Immature natural killer cell (primary cell): ENCODE data around the gene ABCB9. TPM values are rescaled to one million over a fixed set of nuclear protein-coding genes. Genes with fewer than 3 reads are reported as not detected.
"Not testable (repeated sequence)": the region's sequence is repeated elsewhere in the genome, so short reads cannot be mapped to it uniquely, and the experiment has no call there.

Experiments used
- DNase-seq, 3 donors: peaks; one replicate each; pipeline ENCODE4 v3.0.0; 2022; ENCODE audit warnings: mixed read lengths in 1 of 3
- H3K27ac Mint-ChIP-seq, 6 donors: one replicate each; pipeline ENCODE4 v1.8.0; 2020; ENCODE audit warnings: mixed read lengths in 6 of 6, mild to moderate bottlenecking in 5 of 6, inconsistent platforms in 4 of 6, moderate library complexity in 3 of 6
- H3K27me3 Mint-ChIP-seq, 3 donors: one replicate each; pipeline ENCODE4 v1.8.0; 2020 to 2021; ENCODE audit warnings: low read depth in 3 of 3, mild to moderate bottlenecking in 3 of 3, mixed read lengths in 3 of 3, moderate library complexity in 3 of 3, inconsistent platforms in 1 of 3
- H3K36me3 Mint-ChIP-seq, 3 donors: one replicate each; pipeline ENCODE4 v1.8.0; 2020; ENCODE audit warnings: mixed read lengths in 3 of 3, inconsistent platforms in 2 of 3, mild to moderate bottlenecking in 2 of 3
- H3K4me1 Mint-ChIP-seq, 2 donors: one replicate each; pipeline ENCODE4 v1.8.0; 2020; ENCODE audit warnings: inconsistent platforms in 2 of 2, mild to moderate bottlenecking in 2 of 2, mixed read lengths in 2 of 2, moderate library complexity in 1 of 2
- H3K4me3 Mint-ChIP-seq, 5 donors: one replicate each; pipeline ENCODE4 v1.8.0; 2020; ENCODE audit warnings: mild to moderate bottlenecking in 5 of 5, mixed read lengths in 5 of 5, inconsistent platforms in 3 of 5, moderate library complexity in 3 of 5
- H3K9me3 Mint-ChIP-seq, 6 donors: one replicate each; pipeline ENCODE4 v1.8.0; 2020; ENCODE audit warnings: mild to moderate bottlenecking in 6 of 6, mixed read lengths in 6 of 6, inconsistent platforms in 4 of 6, moderate library complexity in 3 of 6
- polyA plus RNA-seq, 3 donors: library from polyadenylated mRNA; unstranded; fragments of 300-500 nt; fragmentation: Illumina TruSeq; gene quantifications; one replicate each; pipeline ENCODE4 v1.2.3, GENCODE V29; 2021

Gene ABCB9
- under 1 TPM in 2 of 3 donors, not detected in 1; 0.31 to 0.44 TPM for polyA plus RNA-seq

DNA sequence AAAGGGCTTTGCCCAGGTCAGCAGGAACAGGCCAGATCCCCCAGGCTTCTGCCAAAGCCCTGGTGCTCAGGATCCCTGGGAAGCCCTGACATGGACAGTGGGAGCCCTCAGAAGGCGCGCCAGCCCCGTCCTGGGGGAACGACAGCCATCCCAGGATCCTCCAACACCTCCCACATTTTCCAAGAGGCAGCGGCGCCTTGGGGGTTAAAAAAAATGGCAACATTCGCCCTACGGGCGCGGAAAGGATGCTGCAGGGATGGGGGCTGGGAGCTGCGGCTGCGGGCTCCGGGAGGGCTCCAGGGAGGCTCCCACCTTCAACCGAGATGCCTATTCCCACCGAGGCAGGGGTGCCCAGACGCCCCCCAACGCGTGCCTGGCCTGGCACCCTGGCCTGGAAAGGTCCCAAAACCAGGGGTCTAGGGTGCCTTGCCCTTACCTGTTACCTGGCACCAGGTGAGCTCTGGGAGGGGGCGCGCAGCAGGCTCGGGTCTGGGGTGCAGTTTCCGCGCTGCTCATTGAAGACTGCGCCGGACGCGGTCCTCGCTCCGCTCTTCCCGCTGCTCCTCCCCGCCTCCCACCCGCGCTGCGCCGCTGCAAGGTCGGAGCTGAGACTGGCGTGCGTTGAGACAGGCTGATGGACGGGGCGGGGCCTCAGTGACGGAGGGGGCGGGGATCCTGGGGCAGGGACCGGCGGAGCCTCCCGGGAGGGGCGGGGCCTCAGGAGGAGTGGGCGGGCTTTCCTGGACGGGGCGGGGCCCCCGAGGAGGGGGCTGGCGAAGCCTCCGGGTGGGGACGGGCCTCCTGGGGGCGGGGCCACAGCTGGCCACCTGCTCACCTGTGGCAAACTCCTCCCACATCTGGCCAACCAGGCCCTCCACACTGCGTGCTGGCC lies at the start of gene ABCB9:
TSS of gene ABCB9 (minus strand) at position 613 of the 892 bp plus-strand sequence. CDS start 6,228 bp downstream, outside the sequence.
- Mint-ChIP-seq H3K27ac (peak within 1 kb of the TSS in 4 of 6 donors; percentile 2 to 80 (median 74)), H3K4me3 (peak within 1 kb of the TSS; percentile 62 to 78 (median 68)), H3K4me1 (peaks cover 6 to 11% of the 10 kb centered on the region in 2 donors), H3K9me3 (no peaks in the 10 kb centered on the region), H3K27me3 (no peaks in the 10 kb centered on the region), H3K36me3 (no peaks in the 10 kb centered on the region)
- peak; percentile 83 to 87 (median 85) for DNase-seq

GRCh38 chr12:123014473-123014872 lies 48.2 kb upstream of the ABCB9 start:
- not testable (repeated sequence) for H3K4me3 Mint-ChIP-seq, H3K36me3 Mint-ChIP-seq, DNase-seq, H3K27ac Mint-ChIP-seq, H3K27me3 Mint-ChIP-seq, H3K9me3 Mint-ChIP-seq
- H3K4me1 Mint-ChIP-seq = peaks cover 14 to 26% of the 10 kb centered on the region in 2 donors

DNA sequence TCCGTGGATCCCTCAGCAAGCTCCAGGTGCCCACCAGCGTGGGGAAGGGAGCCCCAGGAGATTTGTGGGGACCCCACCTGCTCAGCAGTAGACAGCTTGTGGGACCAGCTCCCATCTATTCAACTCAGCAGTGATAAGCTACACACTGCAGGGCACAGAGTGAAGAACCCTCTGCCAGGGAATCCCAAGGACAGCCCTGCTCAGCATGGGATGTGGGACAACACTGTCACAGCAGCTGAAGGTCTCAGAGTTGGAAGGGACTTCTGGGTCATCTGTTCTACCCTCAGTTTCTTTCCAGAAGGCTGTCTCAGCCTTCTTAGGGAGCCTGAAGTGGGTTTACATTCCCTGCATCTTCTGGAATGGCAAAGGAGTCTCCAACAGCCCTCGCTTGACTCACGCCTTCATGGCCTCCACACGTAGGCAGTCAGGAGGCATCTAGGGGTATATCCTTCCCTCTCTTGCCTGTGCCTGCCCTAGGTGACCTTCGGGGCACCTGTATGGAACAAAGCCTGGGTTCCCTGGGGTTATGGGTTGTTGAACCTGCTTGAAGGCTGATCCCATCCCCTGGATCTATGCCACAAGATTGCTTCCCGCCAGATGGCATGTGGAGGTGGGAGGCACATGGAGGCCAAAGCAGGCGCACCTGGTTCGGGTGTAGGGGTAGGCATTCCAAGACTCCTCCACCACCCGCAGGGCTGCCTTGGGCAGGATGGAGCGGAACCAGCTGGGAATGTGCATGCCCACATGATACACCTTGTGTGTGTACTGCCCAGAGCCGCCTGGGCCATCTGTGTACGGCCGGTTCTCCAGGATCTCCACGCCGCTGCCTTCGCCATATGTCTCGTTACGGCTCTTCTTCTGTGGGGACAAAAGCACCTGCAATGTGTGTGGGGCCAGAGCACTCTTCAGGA lies 47.2 kb upstream of the ABCB9 start:
- no peak overlapping the region for H3K27ac Mint-ChIP-seq
- H3K4me3 Mint-ChIP-seq = no peak overlapping the region
- peaks cover 0 to 10% (median 4%) of the 10 kb centered on the region in 3 donors for H3K36me3 Mint-ChIP-seq
- no peaks in the 10 kb centered on the region for H3K27me3 Mint-ChIP-seq
- DNase-seq = no peak
- H3K9me3 Mint-ChIP-seq = no peaks in the 10 kb centered on the region
- peaks cover 8 to 20% of the 10 kb centered on the region in 2 donors for H3K4me1 Mint-ChIP-seq

DNA sequence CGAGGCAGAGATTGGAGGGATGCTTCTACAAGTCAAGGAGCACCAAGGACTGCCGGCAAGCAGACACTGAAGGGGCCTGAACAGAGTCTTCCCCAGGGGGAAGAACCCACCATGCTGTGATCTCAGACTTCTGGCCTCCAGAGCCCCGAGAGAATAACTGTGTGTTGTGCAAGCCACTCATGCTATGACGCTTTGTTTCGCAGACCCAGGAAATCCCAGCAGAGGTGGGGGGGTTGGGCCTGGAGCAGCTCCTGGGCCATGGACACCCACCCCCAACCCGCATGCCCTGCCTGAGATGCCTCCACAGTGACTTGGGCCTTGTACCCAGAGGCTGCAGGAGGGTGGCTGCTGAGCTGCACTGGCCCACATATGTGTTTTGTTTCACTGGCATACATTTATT lies 45.4 kb upstream of the ABCB9 start:
- peaks cover 0 to 21% (median 4%) of the 10 kb centered on the region in 3 donors for H3K36me3 Mint-ChIP-seq
- no peaks in the 10 kb centered on the region for H3K9me3 Mint-ChIP-seq
- peaks cover 5 to 10% of the 10 kb centered on the region in 2 donors for H3K4me1 Mint-ChIP-seq
- H3K27me3 Mint-ChIP-seq = peaks cover 0 to 1% (median 0%) of the 10 kb centered on the region in 3 donors
- no peak overlapping the region for H3K4me3 Mint-ChIP-seq
- no peak for DNase-seq
- no peak overlapping the region for H3K27ac Mint-ChIP-seq

GRCh38 chr12:123010681-123011080 lies 44.4 kb upstream of the ABCB9 start:
- DNase-seq = no peak
- Mint-ChIP-seq H3K36me3 (peaks cover 0 to 22% (median 4%) of the 10 kb centered on the region in 3 donors), H3K27me3 (peaks cover 0 to 1% (median 0%) of the 10 kb centered on the region in 3 donors), H3K9me3 (no peaks in the 10 kb centered on the region), H3K4me3 (no peak overlapping the region), H3K4me1 (peaks cover 4 to 10% of the 10 kb centered on the region in 2 donors), H3K27ac (peak overlapping the region in 1 of 6 donors; percentile 20)

- H3K4me1 Mint-ChIP-seq = peaks cover 1 to 6% of the 10 kb centered on the region in 2 donors
- H3K27ac Mint-ChIP-seq = peak overlapping the region in 2 of 6 donors; percentile 20 to 62
- H3K27me3 Mint-ChIP-seq = peaks cover 0 to 1% (median 0%) of the 10 kb centered on the region in 3 donors
- H3K4me3 Mint-ChIP-seq = no peak overlapping the region
- no peak for DNase-seq
- H3K36me3 Mint-ChIP-seq = peaks cover 0 to 22% (median 4%) of the 10 kb centered on the region in 3 donors
- H3K9me3 Mint-ChIP-seq = no peaks in the 10 kb centered on the region
These were observed 43.8 kb upstream of the ABCB9 start for GRCh38 chr12:123010110-123010509.

GRCh38 chr12:123006977-123007376 lies 40.7 kb upstream of the ABCB9 start:
- H3K36me3 Mint-ChIP-seq = peaks cover 0 to 22% (median 4%) of the 10 kb centered on the region in 3 donors
- peaks cover 0 to 1% (median 0%) of the 10 kb centered on the region in 3 donors for H3K27me3 Mint-ChIP-seq
- H3K4me3 Mint-ChIP-seq = no peak overlapping the region

DNA sequence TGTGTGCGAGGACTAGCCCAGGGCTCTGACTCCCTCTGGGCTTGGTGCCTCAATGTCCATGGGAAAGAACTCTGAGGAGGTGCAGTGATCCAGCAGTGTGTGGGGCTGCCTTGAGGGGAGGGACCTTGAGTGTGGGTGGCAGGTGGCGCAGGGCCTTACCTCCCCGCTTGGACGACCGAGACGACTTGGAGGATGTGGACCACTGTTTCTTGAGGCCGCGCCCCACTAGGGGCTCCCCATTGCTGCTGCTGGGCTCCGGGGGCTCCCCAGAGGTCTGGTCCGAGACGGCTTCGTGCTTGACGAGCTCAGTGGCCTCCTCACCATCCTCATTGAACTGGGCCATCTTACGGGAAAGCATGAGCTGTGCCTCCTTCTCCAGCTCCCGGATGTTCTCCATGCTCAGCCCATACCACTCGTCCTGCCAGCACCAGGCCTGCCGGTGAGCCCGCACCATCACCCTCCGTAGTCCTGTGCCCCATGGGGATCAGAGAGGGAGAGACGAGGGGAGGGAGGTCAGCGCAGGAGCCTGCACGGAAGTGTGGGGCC lies 38.9 kb upstream of the ABCB9 start:
- H3K4me1 Mint-ChIP-seq = no peaks in the 10 kb centered on the region
- H3K36me3 Mint-ChIP-seq = peaks cover 0 to 23% (median 6%) of the 10 kb centered on the region in 3 donors
- peaks cover 0 to 1% (median 0%) of the 10 kb centered on the region in 3 donors for H3K27me3 Mint-ChIP-seq
- DNase-seq = no peak
- H3K9me3 Mint-ChIP-seq = no peaks in the 10 kb centered on the region
- no peak overlapping the region for H3K4me3 Mint-ChIP-seq
- H3K27ac Mint-ChIP-seq = no peak overlapping the region

More at GRCh38 chr12:123006977-123007376, 40.7 kb upstream of the ABCB9 start:
- Mint-ChIP-seq H3K27ac (no peak overlapping the region), H3K4me1 (no peaks in the 10 kb centered on the region), H3K9me3 (no peaks in the 10 kb centered on the region)
- no peak for DNase-seq

DNA sequence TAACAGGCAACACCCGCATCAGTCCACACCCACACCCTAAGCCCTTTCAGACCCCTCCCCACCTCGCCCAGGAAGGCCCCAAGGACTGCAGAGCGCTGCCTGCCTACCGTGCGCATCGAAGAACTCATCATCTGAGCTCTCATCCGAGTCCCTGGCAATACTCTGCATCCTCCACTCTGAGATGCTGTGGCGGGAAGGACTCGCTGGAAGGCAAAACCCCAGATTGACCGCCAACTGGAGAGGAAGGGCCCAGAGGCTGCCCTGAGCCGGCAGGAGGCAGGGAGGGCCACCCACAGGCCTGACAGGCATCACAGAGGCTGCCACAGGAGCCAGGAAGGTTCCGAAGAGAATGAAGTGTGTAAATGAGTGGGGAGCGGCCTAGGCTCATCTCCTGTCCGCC lies 38.0 kb upstream of the ABCB9 start:
- peaks cover 0 to 18% (median 6%) of the 10 kb centered on the region in 3 donors for H3K36me3 Mint-ChIP-seq
- H3K27me3 Mint-ChIP-seq = peaks cover 0 to 1% (median 0%) of the 10 kb centered on the region in 3 donors
- no peaks in the 10 kb centered on the region for H3K9me3 Mint-ChIP-seq
- no peak overlapping the region for H3K27ac Mint-ChIP-seq
- H3K4me3 Mint-ChIP-seq = no peak overlapping the region
- DNase-seq = no peak
- no peaks in the 10 kb centered on the region for H3K4me1 Mint-ChIP-seq

GRCh38 chr12:123003257-123003656 lies 37.0 kb upstream of the ABCB9 start:
- Mint-ChIP-seq H3K27me3 (peaks cover 0 to 3% (median 2%) of the 10 kb centered on the region in 3 donors), H3K9me3 (no peaks in the 10 kb centered on the region), H3K4me1 (no peaks in the 10 kb centered on the region), H3K4me3 (no peak overlapping the region), H3K36me3 (peaks cover 0 to 18% (median 6%) of the 10 kb centered on the region in 3 donors), H3K27ac (peak overlapping the region in 2 of 6 donors; percentile 39 to 63)
- DNase-seq = no peak

GRCh38 chr12:123001464-123001863 lies 35.2 kb upstream of the ABCB9 start:
- Mint-ChIP-seq H3K9me3 (no peaks in the 10 kb centered on the region), H3K27ac (peak overlapping the region in 1 of 6 donors; percentile 55), H3K27me3 (peaks cover 0 to 2% (median 2%) of the 10 kb centered on the region in 3 donors), H3K4me3 (no peak overlapping the region), H3K4me1 (no peaks in the 10 kb centered on the region), H3K36me3 (peaks cover 0 to 6% (median 6%) of the 10 kb centered on the region in 3 donors)
- no peak for DNase-seq

DNA sequence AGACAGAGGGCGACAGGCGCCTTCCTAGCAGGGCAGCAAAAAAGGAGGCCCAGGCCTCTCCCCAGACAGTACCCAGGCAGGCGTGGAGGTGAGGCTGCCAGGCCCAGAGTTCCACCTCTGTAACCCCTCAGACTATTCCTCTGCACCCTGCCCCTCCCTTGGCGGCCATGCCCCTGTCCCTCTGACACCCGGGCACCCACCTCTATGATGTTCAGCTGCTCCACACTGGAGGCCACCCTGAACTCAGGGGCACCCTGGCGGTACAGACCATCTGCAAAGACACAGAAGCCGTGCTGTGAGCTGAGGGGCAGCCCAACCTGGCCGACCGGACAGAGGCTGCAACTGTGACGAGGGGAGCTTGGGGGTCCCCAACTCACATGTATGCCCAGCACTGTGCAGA lies 34.3 kb upstream of the ABCB9 start:
- H3K4me3 Mint-ChIP-seq = no peak overlapping the region
- DNase-seq = no peak
- no peak overlapping the region for H3K27ac Mint-ChIP-seq
- no peaks in the 10 kb centered on the region for H3K9me3 Mint-ChIP-seq
- peaks cover 0 to 2% (median 2%) of the 10 kb centered on the region in 3 donors for H3K27me3 Mint-ChIP-seq
- no peaks in the 10 kb centered on the region for H3K4me1 Mint-ChIP-seq
- peaks cover 0 to 6% (median 6%) of the 10 kb centered on the region in 3 donors for H3K36me3 Mint-ChIP-seq

- Mint-ChIP-seq H3K27me3 (peaks cover 0 to 2% (median 2%) of the 10 kb centered on the region in 3 donors), H3K4me3 (no peak overlapping the region), H3K27ac (no peak overlapping the region), H3K9me3 (no peaks in the 10 kb centered on the region), H3K36me3 (peaks cover 0 to 6% (median 6%) of the 10 kb centered on the region in 3 donors), H3K4me1 (no peaks in the 10 kb centered on the region)
- no peak for DNase-seq
These were observed 33.7 kb upstream of the ABCB9 start for GRCh38 chr12:122999986-123000420.
